Measurements from ENCODE around the gene SPOCK1.
"Not testable (repeated sequence)": the region's sequence is repeated elsewhere in the genome, so short reads cannot be mapped to it uniquely, and the experiment has no call there.

Gene SPOCK1

DNA sequence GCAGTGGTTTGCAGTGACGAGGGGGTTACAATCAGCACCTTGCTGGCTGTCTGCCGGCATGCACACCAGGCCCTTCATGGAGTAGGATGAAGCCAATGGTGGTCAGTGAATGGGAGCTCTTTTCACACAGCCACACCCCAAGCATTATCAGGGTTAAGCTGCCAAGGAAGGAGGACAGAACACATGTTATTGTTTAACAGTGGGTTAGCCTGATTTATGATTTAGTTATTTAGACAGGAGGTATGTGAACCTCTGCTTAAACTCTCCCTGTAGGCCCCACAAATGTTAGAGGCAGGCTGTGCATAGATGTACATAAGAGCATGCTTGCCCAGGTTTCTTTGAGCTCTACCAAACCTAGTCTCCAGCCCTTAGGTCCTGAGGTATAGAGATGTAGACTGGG is 262.9 kb downstream of the SPOCK1 start:
- no peak overlapping the region for H4K91ac ChIP-seq (ENCODE audit: low read length)
- H3K27me3 ChIP-seq (ENCODE audit: control insufficient read depth in 1 of 2, insufficient read depth in 1 of 2, low read length in 2 of 2) = no peaks in the 10 kb centered on the region
- H2BK120ac ChIP-seq (ENCODE audit: low read depth, low read length) = no peak overlapping the region
- H2AK5ac ChIP-seq (ENCODE audit: low read length, severe bottlenecking) = no peak overlapping the region
- no peak overlapping the region for H3K18ac ChIP-seq (ENCODE audit: low read depth in 1 of 2, low read length in 2 of 2)
- H3K14ac ChIP-seq (ENCODE audit: low read length in 2 of 2) = no peak overlapping the region
- no peak overlapping the region for H2BK5ac ChIP-seq (ENCODE audit: low read depth, low read length, poor library complexity, severe bottlenecking)
- H3K23ac ChIP-seq (ENCODE audit: low read length in 2 of 2) = no peak overlapping the region
- no peak overlapping the region for H3K9ac ChIP-seq (ENCODE audit: low read length)
- H3K27ac ChIP-seq (ENCODE audit: low read length, poor library complexity, severe bottlenecking) = no peak overlapping the region
- no peak for DNase-seq
- peaks cover 4% of the 10 kb centered on the region for H3K4me1 ChIP-seq (ENCODE audit: control insufficient read depth, insufficient read depth, low read depth, low read length)
- no peak overlapping the region for H2BK12ac ChIP-seq (ENCODE audit: low read length in 2 of 2)
- H4K8ac ChIP-seq (ENCODE audit: low read length) = no peak overlapping the region
- H2BK15ac ChIP-seq (ENCODE audit: low read depth, poor library complexity, severe bottlenecking) = no peak overlapping the region
- H3K79me1 ChIP-seq (replicated peaks; ENCODE audit: low read length, poor library complexity, severe bottlenecking) = no peaks in the 10 kb centered on the region
- H3K36me3 ChIP-seq (ENCODE audit: control insufficient read depth in 1 of 2, insufficient read depth in 2 of 2, low read depth in 1 of 2, low read length in 2 of 2) = no peaks in the 10 kb centered on the region
- no peak overlapping the region for H2AFZ ChIP-seq (ENCODE audit: low read depth, low read length)
- 86% methylated on average over 2 of the region's 2 CpGs for WGBS
- H3K4me3 ChIP-seq (ENCODE audit: insufficient read depth in 1 of 2, low read depth in 1 of 2, low read length in 2 of 2) = no peak overlapping the region
- no peak overlapping the region for H3K4ac ChIP-seq (ENCODE audit: low read depth in 1 of 2, low read length in 2 of 2)
- no peaks in the 10 kb centered on the region for H3K9me3 ChIP-seq (ENCODE audit: control insufficient read depth, low read length)
- H3K4me2 ChIP-seq (ENCODE audit: low read length, poor library complexity, severe bottlenecking) = no peak overlapping the region

DNA sequence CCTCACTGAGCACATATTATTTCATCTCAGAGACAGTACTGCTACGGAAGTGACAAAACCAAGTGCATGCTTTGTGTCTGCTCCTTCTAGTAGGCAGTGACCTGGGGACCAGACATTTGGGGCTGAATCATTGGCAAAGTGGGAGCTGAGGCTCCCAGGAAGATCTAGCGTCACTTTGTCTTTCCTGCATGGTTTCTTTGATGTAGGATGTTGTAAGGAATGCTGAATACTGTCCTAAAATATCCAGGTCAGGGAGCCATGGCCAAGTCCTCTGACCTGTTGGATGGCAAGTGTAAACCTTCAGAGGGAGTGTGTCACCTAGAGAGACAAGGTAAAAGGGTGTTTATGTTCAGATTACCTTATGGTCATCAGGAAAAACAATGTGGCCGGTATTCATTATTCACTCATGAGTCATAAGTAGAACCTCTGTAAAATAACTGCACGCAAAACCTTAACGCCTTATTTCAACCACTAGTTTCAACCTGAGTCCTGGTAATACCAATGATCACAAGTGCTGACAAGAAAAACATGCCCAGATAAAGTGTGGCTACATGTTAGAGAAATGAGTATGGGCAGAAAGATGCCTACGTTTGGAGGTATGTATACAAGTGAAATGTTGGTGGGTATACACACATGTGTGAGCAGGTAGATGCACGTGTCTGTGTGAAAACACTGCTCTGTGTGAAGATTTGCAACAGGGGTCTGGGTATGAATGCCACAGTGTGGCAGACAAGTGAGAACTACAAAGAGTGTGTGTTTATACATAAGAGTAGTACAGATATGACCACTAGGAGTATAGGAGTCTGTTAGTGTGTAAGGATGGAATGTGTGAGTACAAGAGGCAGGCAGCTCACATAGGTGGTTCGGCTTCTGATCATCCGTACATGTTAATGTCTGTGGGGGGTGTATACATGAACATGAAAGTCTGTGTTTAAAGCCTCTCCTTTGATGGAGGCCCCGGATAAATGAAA is 263.9 kb downstream of the SPOCK1 start:
- Histone ChIP-seq H3K4me2 (ENCODE audit: low read length, poor library complexity, severe bottlenecking) (no peak overlapping the region), H3K9ac (ENCODE audit: low read length) (no peak overlapping the region), H2BK12ac (ENCODE audit: low read length in 2 of 2) (no peak overlapping the region), H3K27me3 (ENCODE audit: control insufficient read depth in 1 of 2, insufficient read depth in 1 of 2, low read length in 2 of 2) (no peaks in the 10 kb centered on the region), H3K23ac (ENCODE audit: low read length in 2 of 2) (no peak overlapping the region), H2BK5ac (ENCODE audit: low read depth, low read length, poor library complexity, severe bottlenecking) (no peak overlapping the region), H2BK15ac (ENCODE audit: low read depth, poor library complexity, severe bottlenecking) (no peak overlapping the region), H4K8ac (ENCODE audit: low read length) (no peak overlapping the region), H3K18ac (ENCODE audit: low read depth in 1 of 2, low read length in 2 of 2) (no peak overlapping the region), H3K36me3 (ENCODE audit: control insufficient read depth in 1 of 2, insufficient read depth in 2 of 2, low read depth in 1 of 2, low read length in 2 of 2) (no peaks in the 10 kb centered on the region), H3K27ac (ENCODE audit: low read length, poor library complexity, severe bottlenecking) (no peak overlapping the region), H2AFZ (ENCODE audit: low read depth, low read length) (no peak overlapping the region), H4K91ac (ENCODE audit: low read length) (no peak overlapping the region), H2AK5ac (ENCODE audit: low read length, severe bottlenecking) (no peak overlapping the region), H3K14ac (ENCODE audit: low read length in 2 of 2) (no peak overlapping the region), H3K4me1 (ENCODE audit: control insufficient read depth, insufficient read depth, low read depth, low read length) (peaks cover 4% of the 10 kb centered on the region), H3K9me3 (ENCODE audit: control insufficient read depth, low read length) (no peaks in the 10 kb centered on the region), H3K79me1 (replicated peaks; ENCODE audit: low read length, poor library complexity, severe bottlenecking) (no peaks in the 10 kb centered on the region), H3K4me3 (ENCODE audit: insufficient read depth in 1 of 2, low read depth in 1 of 2, low read length in 2 of 2) (no peak overlapping the region), H2BK120ac (ENCODE audit: low read depth, low read length) (no peak overlapping the region), H3K4ac (ENCODE audit: low read depth in 1 of 2, low read length in 2 of 2) (no peak overlapping the region)
- 86% methylated on average over 10 of the region's 10 CpGs for WGBS
- no peak for DNase-seq

GRCh38 chr5:137233726-137234125 is 265.4 kb downstream of the SPOCK1 start:
- DNase-seq = no peak
- no peak overlapping the region for H2AK5ac ChIP-seq (ENCODE audit: low read length, severe bottlenecking)
- H3K79me1 ChIP-seq (replicated peaks; ENCODE audit: low read length, poor library complexity, severe bottlenecking) = no peaks in the 10 kb centered on the region
- WGBS = no CpG with 5 or more reads among the region's 1 CpG
- H3K14ac ChIP-seq (ENCODE audit: low read length in 2 of 2) = no peak overlapping the region
- H3K4me2 ChIP-seq (ENCODE audit: low read length, poor library complexity, severe bottlenecking) = no peak overlapping the region
- no peak overlapping the region for H2BK15ac ChIP-seq (ENCODE audit: low read depth, poor library complexity, severe bottlenecking)
- no peak overlapping the region for H3K4me3 ChIP-seq (ENCODE audit: insufficient read depth in 1 of 2, low read depth in 1 of 2, low read length in 2 of 2)
- H4K8ac ChIP-seq (ENCODE audit: low read length) = no peak overlapping the region
- H2AFZ ChIP-seq (ENCODE audit: low read depth, low read length) = no peak overlapping the region
- peaks cover 4% of the 10 kb centered on the region for H3K4me1 ChIP-seq (ENCODE audit: control insufficient read depth, insufficient read depth, low read depth, low read length)
- no peaks in the 10 kb centered on the region for H3K36me3 ChIP-seq (ENCODE audit: control insufficient read depth in 1 of 2, insufficient read depth in 2 of 2, low read depth in 1 of 2, low read length in 2 of 2)
- H3K27me3 ChIP-seq (ENCODE audit: control insufficient read depth in 1 of 2, insufficient read depth in 1 of 2, low read length in 2 of 2) = no peaks in the 10 kb centered on the region
- H3K9me3 ChIP-seq (ENCODE audit: control insufficient read depth, low read length) = no peaks in the 10 kb centered on the region
- no peak overlapping the region for H3K4ac ChIP-seq (ENCODE audit: low read depth in 1 of 2, low read length in 2 of 2)
- H3K27ac ChIP-seq (ENCODE audit: low read length, poor library complexity, severe bottlenecking) = no peak overlapping the region
- no peak overlapping the region for H4K91ac ChIP-seq (ENCODE audit: low read length)
- H3K9ac ChIP-seq (ENCODE audit: low read length) = no peak overlapping the region
- H2BK5ac ChIP-seq (ENCODE audit: low read depth, low read length, poor library complexity, severe bottlenecking) = no peak overlapping the region
- no peak overlapping the region for H2BK12ac ChIP-seq (ENCODE audit: low read length in 2 of 2)
- no peak overlapping the region for H3K18ac ChIP-seq (ENCODE audit: low read depth in 1 of 2, low read length in 2 of 2)
- H3K23ac ChIP-seq (ENCODE audit: low read length in 2 of 2) = no peak overlapping the region
- no peak overlapping the region for H2BK120ac ChIP-seq (ENCODE audit: low read depth, low read length)

DNA sequence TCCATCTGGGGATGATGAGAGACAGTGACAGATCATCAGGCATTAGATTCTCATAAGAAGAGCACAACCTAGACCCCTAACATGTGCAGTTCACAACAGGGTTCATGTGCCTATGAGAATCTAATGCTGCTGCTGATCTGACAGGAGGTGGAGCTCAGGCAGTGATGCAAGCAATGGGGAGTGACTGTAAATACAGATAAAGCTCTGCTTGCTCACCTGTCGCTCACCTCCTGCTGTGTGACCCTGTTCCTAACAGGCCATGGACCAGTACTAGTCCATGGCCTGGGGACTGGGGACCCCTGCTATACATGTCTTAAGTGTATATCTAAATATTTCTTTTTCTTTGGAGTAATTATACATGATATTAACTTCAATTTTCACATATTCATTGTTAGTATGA is 265.8 kb downstream of the SPOCK1 start:
- H4K91ac ChIP-seq (ENCODE audit: low read length); H2BK15ac ChIP-seq (ENCODE audit: low read depth, poor library complexity, severe bottlenecking); H3K36me3 ChIP-seq (ENCODE audit: control insufficient read depth in 1 of 2, insufficient read depth in 2 of 2, low read depth in 1 of 2, low read length in 2 of 2); H2AK5ac ChIP-seq (ENCODE audit: low read length, severe bottlenecking); H3K27me3 ChIP-seq (ENCODE audit: control insufficient read depth in 1 of 2, insufficient read depth in 1 of 2, low read length in 2 of 2); H3K4me2 ChIP-seq (ENCODE audit: low read length, poor library complexity, severe bottlenecking); H4K8ac ChIP-seq (ENCODE audit: low read length); H3K9me3 ChIP-seq (ENCODE audit: control insufficient read depth, low read length); H2BK12ac ChIP-seq (ENCODE audit: low read length in 2 of 2); H3K18ac ChIP-seq (ENCODE audit: low read depth in 1 of 2, low read length in 2 of 2); H3K27ac ChIP-seq (ENCODE audit: low read length, poor library complexity, severe bottlenecking); H2BK5ac ChIP-seq (ENCODE audit: low read depth, low read length, poor library complexity, severe bottlenecking); H2AFZ ChIP-seq (ENCODE audit: low read depth, low read length); DNase-seq; H3K23ac ChIP-seq (ENCODE audit: low read length in 2 of 2); H3K4me1 ChIP-seq (ENCODE audit: control insufficient read depth, insufficient read depth, low read depth, low read length); H3K4ac ChIP-seq (ENCODE audit: low read depth in 1 of 2, low read length in 2 of 2); H3K14ac ChIP-seq (ENCODE audit: low read length in 2 of 2); H2BK120ac ChIP-seq (ENCODE audit: low read depth, low read length); H3K4me3 ChIP-seq (ENCODE audit: insufficient read depth in 1 of 2, low read depth in 1 of 2, low read length in 2 of 2); H3K79me1 ChIP-seq (replicated peaks; ENCODE audit: low read length, poor library complexity, severe bottlenecking); H3K9ac ChIP-seq (ENCODE audit: low read length): not testable (repeated sequence)
- no CpG with 5 or more reads among the region's 1 CpG for WGBS
